Measurements from ENCODE around the gene SLC25A21. TPM values are rescaled to one million over a fixed set of nuclear protein-coding genes. Genes with fewer than 3 reads are reported as not detected.

SLC25A21 gene
- total and polyA plus RNA-seq, 2 experiments from 2014 or later = 10.6 to 12.1 TPM

- Histone ChIP-seq H3K4me1 (ENCODE audit: insufficient read depth) (no peaks in the 10 kb centered on the region), H4K20me1 (replicated peaks; ENCODE audit: insufficient read depth) (no peaks in the 10 kb centered on the region), H3F3A (replicated peaks; ENCODE audit: low read depth) (no peaks in the 10 kb centered on the region), H3K9me2 (ENCODE audit: insufficient read depth) (no peaks in the 10 kb centered on the region), H3K27ac (ENCODE audit: low read depth) (no peak overlapping the region), H2AFZ (no peak overlapping the region), H3K79me2 (replicated peaks; ENCODE audit: insufficient read depth) (no peaks in the 10 kb centered on the region), H3K36me3 (ENCODE audit: insufficient read depth) (no peaks in the 10 kb centered on the region), H3K27me3 (ENCODE audit: insufficient read depth) (no peaks in the 10 kb centered on the region), H3K4me3 (no peak overlapping the region), H3K4me2 (no peak overlapping the region)
- no peak for ATAC-seq
- H3K27me3 Mint-ChIP-seq (ENCODE audit: insufficient read depth, low read depth, poor library complexity) = no peaks in the 10 kb centered on the region
- no peak overlapping the region for H3K4me3 Mint-ChIP-seq
- DNase-seq (ENCODE audit: low spot score) = no peak
- H3K27ac Mint-ChIP-seq = no peak overlapping the region; the same call in 1 of the 2 replicates
- no peak for TF ChIP-seq ZNF114 (CRISPR knock-in tag; IDR thresholded peaks at IDR 0.05)
- no peak for TF ChIP-seq REST (IDR thresholded peaks at IDR 0.05; ENCODE audit: unreplicated experiment)
- TF ChIP-seq POLR2AphosphoS5 (IDR thresholded peaks at IDR 0.05; ENCODE audit: low read depth) = no peak
- TF ChIP-seq ETS1 (IDR thresholded peaks at IDR 0.05) = no peak
- TF ChIP-seq NANOG (IDR thresholded peaks at IDR 0.05; ENCODE audit: borderline replicate concordance) = no peak
- TF ChIP-seq STAT1 (IDR thresholded peaks at IDR 0.05; ENCODE audit: unreplicated experiment) = no peak
- no peak for TF ChIP-seq CTCF (conservative IDR thresholded peaks at IDR 0.05; ENCODE audit: low read depth in 2 of 2)
- TF ChIP-seq EZH2 (IDR thresholded peaks at IDR 0.05; ENCODE audit: low read depth, unreplicated experiment) = no peak
- H3K36me3 Mint-ChIP-seq (ENCODE audit: low read depth) = no peaks in the 10 kb centered on the region
- peaks cover 12% of the 10 kb centered on the region; the same call in 2 of the 3 replicates for H3K4me1 Mint-ChIP-seq
- H3K9me3 Mint-ChIP-seq = no peaks in the 10 kb centered on the region
Observed at GRCh38 chr14:37140176-37140575, 32.2 kb downstream of the SLC25A21 start.

GRCh38 chr14:37139710-37140109 lies 32.7 kb downstream of the SLC25A21 start:
- Mint-ChIP-seq H3K27ac (no peak overlapping the region), H3K27me3 (ENCODE audit: insufficient read depth, low read depth, poor library complexity) (no peaks in the 10 kb centered on the region), H3K4me3 (no peak overlapping the region), H3K36me3 (ENCODE audit: low read depth) (no peaks in the 10 kb centered on the region), H3K4me1 (peaks cover 12% of the 10 kb centered on the region; the same call in 2 of the 3 replicates), H3K9me3 (no peaks in the 10 kb centered on the region)
- no peaks in the 10 kb centered on the region for H3K9me2 ChIP-seq (ENCODE audit: insufficient read depth)
- H3K4me1 ChIP-seq (ENCODE audit: insufficient read depth) = no peaks in the 10 kb centered on the region
- H4K20me1 ChIP-seq (replicated peaks; ENCODE audit: insufficient read depth) = no peaks in the 10 kb centered on the region
- no peak overlapping the region for H2AFZ ChIP-seq
- no peak for ATAC-seq
- no peak overlapping the region for H3K27ac ChIP-seq (ENCODE audit: low read depth)
- DNase-seq (ENCODE audit: low spot score) = no peak
- no peak overlapping the region for H3K4me2 ChIP-seq
- H3K79me2 ChIP-seq (replicated peaks; ENCODE audit: insufficient read depth) = no peaks in the 10 kb centered on the region
- no peaks in the 10 kb centered on the region for H3K27me3 ChIP-seq (ENCODE audit: insufficient read depth)
- no peak overlapping the region for H3K4me3 ChIP-seq
- no peaks in the 10 kb centered on the region for H3F3A ChIP-seq (replicated peaks; ENCODE audit: low read depth)
- no peaks in the 10 kb centered on the region for H3K36me3 ChIP-seq (ENCODE audit: insufficient read depth)
- no peak for TF ChIP-seq ZNF462 (CRISPR knock-in tag; IDR thresholded peaks at IDR 0.05)

Measured in GM23338 (cell line).